ENCODE data around the gene NELFE.

DNA sequence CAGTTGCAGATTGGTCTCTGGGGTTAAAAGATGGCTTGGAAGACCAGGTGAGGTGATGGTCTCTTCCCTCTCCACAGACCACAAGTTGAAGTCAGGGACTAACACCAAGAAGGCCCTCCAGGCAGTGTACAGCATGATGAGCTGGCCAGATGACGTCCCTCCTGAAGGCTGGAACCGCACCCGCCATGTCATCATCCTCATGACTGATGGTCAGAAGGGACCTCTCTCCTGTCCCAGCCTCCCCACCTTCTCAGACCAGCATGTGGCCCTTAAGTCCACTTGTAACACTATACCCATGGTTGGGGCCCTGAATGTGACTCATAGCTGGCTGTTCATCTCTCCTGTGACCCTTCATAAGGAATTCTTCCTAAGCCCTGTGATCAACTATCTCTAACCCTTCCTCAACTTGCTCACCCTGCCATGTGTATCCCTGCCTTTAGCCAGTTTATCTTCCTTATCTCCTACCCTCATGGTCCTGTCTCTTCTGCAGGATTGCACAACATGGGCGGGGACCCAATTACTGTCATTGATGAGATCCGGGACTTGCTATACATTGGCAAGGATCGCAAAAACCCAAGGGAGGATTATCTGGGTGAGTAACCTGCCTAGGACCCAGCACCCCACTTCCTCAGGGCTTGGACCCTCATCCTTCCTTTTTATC is 9.9 kb downstream of the NELFE start:
- no peak for TF ChIP-seq POLR2AphosphoS5 (IDR thresholded peaks at IDR 0.05; ENCODE audit: low read depth, low read length)
- no peak for TF ChIP-seq FOXP2 (optimal IDR thresholded peaks at IDR 0.05; ENCODE audit: borderline replicate concordance, extremely low read depth, extremely low read length, insufficient read depth)
- TF ChIP-seq, protein P1, sequence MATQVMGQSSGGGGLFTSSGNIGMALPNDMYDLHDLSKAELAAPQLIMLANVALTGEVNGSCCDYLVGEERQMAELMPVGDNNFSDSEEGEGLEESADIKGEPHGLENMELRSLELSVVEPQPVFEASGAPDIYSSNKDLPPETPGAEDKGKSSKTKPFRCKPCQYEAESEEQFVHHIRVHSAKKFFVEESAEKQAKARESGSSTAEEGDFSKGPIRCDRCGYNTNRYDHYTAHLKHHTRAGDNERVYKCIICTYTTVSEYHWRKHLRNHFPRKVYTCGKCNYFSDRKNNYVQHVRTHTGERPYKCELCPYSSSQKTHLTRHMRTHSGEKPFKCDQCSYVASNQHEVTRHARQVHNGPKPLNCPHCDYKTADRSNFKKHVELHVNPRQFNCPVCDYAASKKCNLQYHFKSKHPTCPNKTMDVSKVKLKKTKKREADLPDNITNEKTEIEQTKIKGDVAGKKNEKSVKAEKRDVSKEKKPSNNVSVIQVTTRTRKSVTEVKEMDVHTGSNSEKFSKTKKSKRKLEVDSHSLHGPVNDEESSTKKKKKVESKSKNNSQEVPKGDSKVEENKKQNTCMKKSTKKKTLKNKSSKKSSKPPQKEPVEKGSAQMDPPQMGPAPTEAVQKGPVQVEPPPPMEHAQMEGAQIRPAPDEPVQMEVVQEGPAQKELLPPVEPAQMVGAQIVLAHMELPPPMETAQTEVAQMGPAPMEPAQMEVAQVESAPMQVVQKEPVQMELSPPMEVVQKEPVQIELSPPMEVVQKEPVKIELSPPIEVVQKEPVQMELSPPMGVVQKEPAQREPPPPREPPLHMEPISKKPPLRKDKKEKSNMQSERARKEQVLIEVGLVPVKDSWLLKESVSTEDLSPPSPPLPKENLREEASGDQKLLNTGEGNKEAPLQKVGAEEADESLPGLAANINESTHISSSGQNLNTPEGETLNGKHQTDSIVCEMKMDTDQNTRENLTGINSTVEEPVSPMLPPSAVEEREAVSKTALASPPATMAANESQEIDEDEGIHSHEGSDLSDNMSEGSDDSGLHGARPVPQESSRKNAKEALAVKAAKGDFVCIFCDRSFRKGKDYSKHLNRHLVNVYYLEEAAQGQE (IDR thresholded peaks at IDR 0.05; ENCODE audit: insufficient read depth in 1 of 2, low read depth in 2 of 2, low read length in 2 of 2) = no peak
- TF ChIP-seq TAF1 (IDR thresholded peaks at IDR 0.05; ENCODE audit: borderline replicate concordance, insufficient read depth, low read length) = no peak
